K562 (cell line): ENCODE results near the gene AJAP1. TPM values are rescaled to one million over a fixed set of nuclear protein-coding genes. Genes with fewer than 3 reads are reported as not detected.
"Not testable (repeated sequence)": the region's sequence is repeated elsewhere in the genome, so short reads cannot be mapped to it uniquely, and the experiment has no call there.

Experiments
- ATAC-seq: fragments of 200-7000 bp; cut with Tn5 transposase; 3 replicates; pipeline ENCODE4 v1.9.1; 2020; ENCODE audit warnings: moderate library complexity
- BruUV-seq: library from RNA; stranded (reverse); fragments of 400-500 nt; replicated peaks from 2 replicates; lab custom pipeline; 2021; lab: Mats Ljungman, UMichigan
- CTCF ChIA-PET: fragments of 300-600 bp; formaldehyde crosslinking; extraction: SDS; loops from one replicate; lab custom pipeline; 2021; ENCODE audit warnings: low intra/inter-chr PET ratio; lab: Yijun Ruan, JAX
- POLR2A ChIA-PET: fragments of 300-600, 350-650 bp; sonication (Branson Sonifier 250); formaldehyde crosslinking; extraction: SDS; loops from one replicate; lab custom pipeline; 2021; ENCODE audit warnings: antibody characterized with exemption, inconsistent platforms; lab: Yijun Ruan, JAX
- DNase-seq, 4 experiments: peaks; one replicate each; pipeline versions ENCODE4 v3.0.0 to v3.0.0-alpha.2; 2011 to 2018; ENCODE audit warnings: low spot score in 3 of 4, mixed read lengths in 3 of 4; ENCODE audit errors: extremely low read depth in 1 of 4
- FAIRE-seq: peaks from 2 replicates; lab custom pipeline; 2011; peaks lifted over from hg19 to GRCh38; lab: Jason Lieb, UNC
- H2AFZ ChIP-seq: 2 replicates; pipeline ENCODE4 v1.6.0; 2011; ENCODE audit warnings: low read depth, low read length, control low read depth, inconsistent platforms
- H3K27ac ChIP-seq: fragments of 200-600 bp; 3 replicates; pipeline ENCODE4 v1.8.0; 2011; ENCODE audit warnings: low read depth, mild to moderate bottlenecking, control low read depth, inconsistent platforms, low read length, moderate library complexity, mixed read lengths; ENCODE audit errors: extremely low read depth
- H3K27me3 ChIP-seq, 2 experiments: fragments of 300-600 bp in 1 of 2; 2 replicates in 1 of 2; 3 replicates in 1 of 2; pipeline versions ENCODE4 v1.6.0 to v1.8.0; 2011; ENCODE audit warnings: inconsistent platforms in 2 of 2, low read length in 2 of 2, mild to moderate bottlenecking in 1 of 2, mixed read lengths in 1 of 2, moderate library complexity in 1 of 2; ENCODE audit not compliant: control insufficient read depth in 2 of 2, insufficient read depth in 2 of 2
- H3K36me3 ChIP-seq: fragments of 300-600 bp; 3 replicates; pipeline ENCODE4 v1.8.0; 2011; ENCODE audit warnings: mild to moderate bottlenecking, low read length, inconsistent platforms; ENCODE audit not compliant: control insufficient read depth, insufficient read depth
- H3K4me1 ChIP-seq, 2 experiments: fragments of 200-600 bp in 1 of 2; replicated peaks in 1 of 2; 2 replicates in 1 of 2; 3 replicates in 1 of 2; pipeline versions ENCODE4 v1.5.1 to v1.8.0; 2011; ENCODE audit warnings: inconsistent platforms in 2 of 2, low read length in 2 of 2, mild to moderate bottlenecking in 1 of 2, mixed read lengths in 1 of 2, moderate library complexity in 1 of 2; ENCODE audit not compliant: control insufficient read depth in 2 of 2, insufficient read depth in 2 of 2
- H3K4me2 ChIP-seq: 2 replicates; pipeline ENCODE4 v1.6.1; 2011; ENCODE audit warnings: low read length, control low read depth, inconsistent platforms, mixed read lengths; ENCODE audit not compliant: insufficient read depth
- H3K4me3 ChIP-seq: fragments of 200-600 bp; sonication (generic), shearing (Covaris generic); 2 replicates; pipeline ENCODE4 v1.5.1; 2016; ENCODE audit warnings: control low read depth, inconsistent platforms
- H3K79me2 ChIP-seq: fragments of 200-600 bp; 3 replicates; pipeline ENCODE4 v1.8.0; 2011; ENCODE audit warnings: low read length, inconsistent platforms; ENCODE audit not compliant: control insufficient read depth, insufficient read depth
- H3K9ac ChIP-seq, 2 experiments: 2 replicates each; pipeline versions ENCODE4 v1.6.0 to v1.6.1; 2011; ENCODE audit warnings: low read depth in 2 of 2, low read length in 2 of 2, control low read depth in 1 of 2, inconsistent platforms in 1 of 2, mild to moderate bottlenecking in 1 of 2, mixed read lengths in 1 of 2; ENCODE audit not compliant: insufficient read depth in 1 of 2
- H3K9me1 ChIP-seq: one replicate; pipeline ENCODE4 v1.6.0; 2011; ENCODE audit warnings: inconsistent platforms, mild to moderate bottlenecking, low read length, moderate library complexity; ENCODE audit not compliant: control insufficient read depth, insufficient read depth
- H3K9me3 ChIP-seq: replicated peaks from 2 replicates; pipeline ENCODE4 v1.5.1; 2011; ENCODE audit warnings: low read depth, low read length, inconsistent platforms; ENCODE audit not compliant: control insufficient read depth, insufficient read depth
- H4K20me1 ChIP-seq: replicated peaks from 2 replicates; pipeline ENCODE4 v1.6.1; 2011; ENCODE audit warnings: low read length, inconsistent platforms, mixed read lengths; ENCODE audit not compliant: control insufficient read depth, insufficient read depth
- MTA1 ChIP-seq: fragments of 450-650 bp; IDR thresholded peaks from 2 replicates; pipeline ENCODE4 v1.6.1; 2017; ENCODE audit warnings: borderline replicate concordance
- TAF1 ChIP-seq: IDR thresholded peaks from 2 replicates; pipeline ENCODE4 v1.6.1; 2011; ENCODE audit warnings: mild to moderate bottlenecking, low read length, moderate library complexity; ENCODE audit not compliant: insufficient read depth, control insufficient read depth, severe bottlenecking; ENCODE audit errors: extremely low read depth
- WGBS: fragments of 100-300 bp; shearing (Covaris generic); methylation state at CpG from one replicate; pipeline ENCODE4 v1.1.6; 2016; ENCODE audit warnings: low coverage, mixed read lengths; ENCODE audit not compliant: insufficient coverage; ENCODE audit errors: missing lambda C conversion rate; 5-methylcytosine and 5-hydroxymethylcytosine counted together
- in situ Hi-C: fragments of 300-500 bp; cut with MboI; formaldehyde crosslinking; loops from 4 replicates; pipeline ENCODE4 v1.15.0; 2018; ENCODE audit warnings: inconsistent platforms, mixed read lengths
- intact Hi-C: fragments of 100-400 bp; cut with micrococcal nuclease; formaldehyde crosslinking; loops from 2 replicates; pipeline ENCODE4 v1.14.2; 2022
- polyA plus RNA-seq, 8 experiments: library from polyadenylated mRNA; depleted of rRNA in 4 of 8; stranded (reverse) in 5 of 8; unstranded in 3 of 8; fragments of >200 nt; fragmentation: Nextera tagmentation in 2 of 8; fragmentation: Illumina TruSeq in 1 of 8; extraction: Ambion mirVana in 2 of 8; extraction: Trizol in 1 of 8; gene quantifications; 2 replicates each; pipeline versions ENCODE4 v1.2.1 to v1.2.3, GENCODE V29; 2011 to 2014; ENCODE audit warnings: inconsistent platforms in 1 of 8, missing spikeins in 1 of 8
- total RNA-seq, 7 experiments: library from RNA; depleted of rRNA in 6 of 7; stranded (reverse); fragments of >200 nt in 6 of 7; fragmentation: Illumina TruSeq in 2 of 7; extraction: Trizol in 2 of 7; gene quantifications; 2 replicates each; pipeline versions ENCODE4 v1.2.1 to v1.2.3, GENCODE V29; 2011 to 2021; ENCODE audit warnings: low replicate concordance in 1 of 7
- TF ChIP-seq, protein P1 (sequence below): sonication (generic); formaldehyde crosslinking; IDR thresholded peaks from 2 replicates; pipeline ENCODE4 v1.5.0; 2020; ENCODE audit warnings: missing genetic modification reagents

AJAP1 gene
- total and polyA plus RNA-seq, 9 of the 15 experiments (the other 6 are each of a cell fraction or from before 2014, with no cell fraction given) = not detected

DNA sequence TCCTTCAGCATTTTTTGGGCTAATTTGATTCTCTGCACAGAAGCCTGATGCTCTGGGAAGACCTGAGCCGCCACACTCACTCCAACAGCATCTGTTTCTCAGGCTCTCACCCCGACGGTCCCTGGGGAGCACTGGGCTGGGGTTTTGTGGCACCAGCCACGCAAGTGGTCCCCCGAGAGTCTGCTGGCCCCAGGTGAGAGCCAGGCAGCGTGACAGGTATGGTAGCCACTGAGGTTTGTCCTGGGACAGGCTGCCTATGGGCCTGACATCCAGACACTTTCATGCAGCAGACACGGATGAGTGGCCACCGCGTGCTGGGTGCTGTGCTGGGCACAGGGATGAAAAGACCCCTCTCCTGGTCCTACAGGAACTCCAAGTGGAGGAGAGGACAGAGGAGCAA is 11.0 kb downstream of the AJAP1 start (continued):
- no peak for TF ChIP-seq MTA1
- TF ChIP-seq TAF1 = no peak
- TF ChIP-seq, protein P1, sequence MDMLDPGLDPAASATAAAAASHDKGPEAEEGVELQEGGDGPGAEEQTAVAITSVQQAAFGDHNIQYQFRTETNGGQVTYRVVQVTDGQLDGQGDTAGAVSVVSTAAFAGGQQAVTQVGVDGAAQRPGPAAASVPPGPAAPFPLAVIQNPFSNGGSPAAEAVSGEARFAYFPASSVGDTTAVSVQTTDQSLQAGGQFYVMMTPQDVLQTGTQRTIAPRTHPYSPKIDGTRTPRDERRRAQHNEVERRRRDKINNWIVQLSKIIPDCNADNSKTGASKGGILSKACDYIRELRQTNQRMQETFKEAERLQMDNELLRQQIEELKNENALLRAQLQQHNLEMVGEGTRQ (CRISPR knock-in tag) = no peak
- TF ChIP-seq, all 486 proteins: peak for 0

DNA sequence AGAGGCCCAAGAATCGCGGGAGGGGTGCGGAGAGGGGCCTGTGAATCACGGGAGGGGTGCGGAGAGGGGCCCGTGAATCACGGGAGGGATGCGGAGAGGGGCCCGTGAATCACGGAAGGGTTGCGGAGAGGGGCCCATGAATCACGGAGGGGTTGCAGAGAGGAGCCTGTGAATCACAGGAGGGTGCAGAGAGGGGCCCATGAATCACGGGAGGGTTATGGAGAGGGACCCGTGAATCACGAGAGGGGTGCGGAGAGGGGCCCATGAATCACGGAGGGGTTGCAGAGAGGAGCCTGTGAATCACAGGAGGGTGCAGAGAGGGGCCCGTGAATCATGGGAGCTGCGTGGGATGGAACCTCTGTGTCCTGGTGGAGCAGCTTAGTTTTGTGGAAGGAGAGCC is 12.3 kb downstream of the AJAP1 start:
- H3K27ac ChIP-seq, H3K4me1 ChIP-seq, intact Hi-C loops, H3K9me3 ChIP-seq, BruUV-seq, FAIRE-seq, H3K9ac ChIP-seq, CTCF ChIA-PET, H3K79me2 ChIP-seq, H3K4me3 ChIP-seq, H2AFZ ChIP-seq, H3K36me3 ChIP-seq, DNase-seq, H3K4me2 ChIP-seq, ATAC-seq, H3K9me1 ChIP-seq, in situ Hi-C loops, H4K20me1 ChIP-seq: not testable (repeated sequence)
- POLR2A ChIA-PET = interaction anchor here (0.6 kb wide), 1 partner anchor 35 kb away, joined by 3 read pairs; no protein-coding TSS in a partner anchor
- peaks cover 4 to 29% of the 10 kb centered on the region in 2 experiments; a peak in 4 of 5 replicates for H3K27me3 ChIP-seq
- 4% methylated on average over 19 of the region's 19 CpGs for WGBS
